ENCODE results near the gene UBE2G2. TPM values are rescaled to one million over a fixed set of nuclear protein-coding genes. Genes with fewer than 3 reads are reported as not detected.

UBE2G2 gene
- polyA plus RNA-seq, 2 donors = 28.1 to 30.4 TPM

GRCh38 chr21:44724196-44724595 lies 77.4 kb downstream of the UBE2G2 start:
- WGBS, 2 donors = 80 to 82% methylated on average over 7 of the region's 7 CpGs
- Histone ChIP-seq H3K27me3 (ENCODE audit: control insufficient read depth in 1 of 2, insufficient read depth in 2 of 2, low read length in 2 of 2) (no peaks in the 10 kb centered on the region), H3K4me1 (ENCODE audit: control insufficient read depth in 2 of 2, insufficient read depth in 2 of 2, low read length in 1 of 2) (peaks cover 0 to 7% of the 10 kb centered on the region in 2 donors), H3K27ac (ENCODE audit: low read depth in 2 of 2, low read length in 1 of 2) (no peak overlapping the region), H3K36me3 (ENCODE audit: control insufficient read depth in 2 of 2, insufficient read depth in 2 of 2, low read length in 1 of 2) (no peaks in the 10 kb centered on the region), H3K9me3 (ENCODE audit: control insufficient read depth in 2 of 2, insufficient read depth in 1 of 2, low read depth in 1 of 2, low read length in 1 of 2) (no peaks in the 10 kb centered on the region), H3K4me3 (ENCODE audit: low read depth in 1 of 2, low read length in 2 of 2) (no peak overlapping the region)

- Histone ChIP-seq H3K27ac (ENCODE audit: low read depth in 2 of 2, low read length in 1 of 2) (no peak overlapping the region), H3K4me1 (ENCODE audit: control insufficient read depth in 2 of 2, insufficient read depth in 2 of 2, low read length in 1 of 2) (peaks cover 0 to 7% of the 10 kb centered on the region in 2 donors), H3K36me3 (ENCODE audit: control insufficient read depth in 2 of 2, insufficient read depth in 2 of 2, low read length in 1 of 2) (no peaks in the 10 kb centered on the region), H3K27me3 (ENCODE audit: control insufficient read depth in 1 of 2, insufficient read depth in 2 of 2, low read length in 2 of 2) (no peaks in the 10 kb centered on the region), H3K4me3 (ENCODE audit: low read depth in 1 of 2, low read length in 2 of 2) (no peak overlapping the region), H3K9me3 (ENCODE audit: control insufficient read depth in 2 of 2, insufficient read depth in 1 of 2, low read depth in 1 of 2, low read length in 1 of 2) (peaks cover 0 to 3% of the 10 kb centered on the region in 2 donors)
- WGBS, 2 donors = 18 to 22% methylated on average over 61 of the region's 61 CpGs
These were observed 78.2 kb downstream of the UBE2G2 start for GRCh38 chr21:44723177-44724131.

- peaks cover 0 to 3% of the 10 kb centered on the region in 2 donors for H3K9me3 ChIP-seq (ENCODE audit: control insufficient read depth in 2 of 2, insufficient read depth in 1 of 2, low read depth in 1 of 2, low read length in 1 of 2)
- peaks cover 0 to 7% of the 10 kb centered on the region in 2 donors for H3K4me1 ChIP-seq (ENCODE audit: control insufficient read depth in 2 of 2, insufficient read depth in 2 of 2, low read length in 1 of 2)
- no peaks in the 10 kb centered on the region for H3K27me3 ChIP-seq (ENCODE audit: control insufficient read depth in 1 of 2, insufficient read depth in 2 of 2, low read length in 2 of 2)
- WGBS, 2 donors = 64 to 75% methylated on average over 5 of the region's 5 CpGs
- no peak overlapping the region for H3K27ac ChIP-seq (ENCODE audit: low read depth in 2 of 2, low read length in 1 of 2)
- no peaks in the 10 kb centered on the region for H3K36me3 ChIP-seq (ENCODE audit: control insufficient read depth in 2 of 2, insufficient read depth in 2 of 2, low read length in 1 of 2)
- H3K4me3 ChIP-seq (ENCODE audit: low read depth in 1 of 2, low read length in 2 of 2) = no peak overlapping the region
These were observed 78.9 kb downstream of the UBE2G2 start for GRCh38 chr21:44722731-44723130.

- peaks cover 0 to 7% of the 10 kb centered on the region in 2 donors for H3K4me1 ChIP-seq (ENCODE audit: control insufficient read depth in 2 of 2, insufficient read depth in 2 of 2, low read length in 1 of 2)
- no peak overlapping the region for H3K27ac ChIP-seq (ENCODE audit: low read depth in 2 of 2, low read length in 1 of 2)
- H3K9me3 ChIP-seq (ENCODE audit: control insufficient read depth in 2 of 2, insufficient read depth in 1 of 2, low read depth in 1 of 2, low read length in 1 of 2) = peaks cover 3% of the 10 kb centered on the region in 2 donors
- 82 to 83% methylated on average over 2 of the region's 2 CpGs for WGBS, 2 donors
- H3K36me3 ChIP-seq (ENCODE audit: control insufficient read depth in 2 of 2, insufficient read depth in 2 of 2, low read length in 1 of 2) = no peaks in the 10 kb centered on the region
- H3K4me3 ChIP-seq (ENCODE audit: low read depth in 1 of 2, low read length in 2 of 2) = no peak overlapping the region
- peaks cover 0 to 2% of the 10 kb centered on the region in 2 donors for H3K27me3 ChIP-seq (ENCODE audit: control insufficient read depth in 1 of 2, insufficient read depth in 2 of 2, low read length in 2 of 2)
These were observed 81.5 kb downstream of the UBE2G2 start for GRCh38 chr21:44720170-44720569.

Other genes starting within 250 kb of the UBE2G2 start
- gene KRTAP10-3, start 243.0 kb downstream of the UBE2G2 start, polyA plus RNA-seq = not detected
- gene KRTAP10-4, start 228.1 kb downstream of the UBE2G2 start, polyA plus RNA-seq = not detected
- not detected for gene KRTAP10-5, start 221.2 kb downstream of the UBE2G2 start, polyA plus RNA-seq
- gene KRTAP10-6, start 209.3 kb downstream of the UBE2G2 start, polyA plus RNA-seq = not detected
- not detected for gene KRTAP10-7, start 201.2 kb downstream of the UBE2G2 start, polyA plus RNA-seq
- not detected for gene KRTAP10-8, start 189.7 kb downstream of the UBE2G2 start, polyA plus RNA-seq
- gene KRTAP10-9, start 174.7 kb downstream of the UBE2G2 start, polyA plus RNA-seq = not detected
- not detected for gene KRTAP10-10, start 164.5 kb downstream of the UBE2G2 start, polyA plus RNA-seq
- not detected for gene KRTAP10-11, start 155.4 kb downstream of the UBE2G2 start, polyA plus RNA-seq
- not detected for gene KRTAP12-4, start 147.2 kb downstream of the UBE2G2 start, polyA plus RNA-seq
- gene KRTAP12-3, start 143.9 kb downstream of the UBE2G2 start, polyA plus RNA-seq = not detected
- gene KRTAP12-2, start 134.9 kb downstream of the UBE2G2 start, polyA plus RNA-seq = not detected
- not detected for gene KRTAP12-1, start 119.7 kb downstream of the UBE2G2 start, polyA plus RNA-seq
- not detected for gene KRTAP10-12, start 104.6 kb downstream of the UBE2G2 start, polyA plus RNA-seq
- gene TSPEAR, start 90.2 kb downstream of the UBE2G2 start, polyA plus RNA-seq = under 1 TPM; 0.01 to 0.04 TPM
- gene SUMO3, start 16.2 kb upstream of the UBE2G2 start, polyA plus RNA-seq = 10 to 100 TPM; 13.4 to 36.5 TPM
- 10 to 100 TPM; 45.8 to 47.4 TPM for gene PTTG1IP, start 71.9 kb upstream of the UBE2G2 start, polyA plus RNA-seq
- 10 to 100 TPM in 1 of 2 donors, 1 to 10 TPM in 1; 7.3 to 10.0 TPM for gene ITGB2, start 119.1 kb upstream of the UBE2G2 start, polyA plus RNA-seq
- 10 to 100 TPM; 12.4 to 16.1 TPM for gene SLX9, start 138.2 kb upstream of the UBE2G2 start, polyA plus RNA-seq

All from esophagus (tissue), 2 donors.